Activated T-cell treated with anti-CD3 and anti-CD28 coated beads, Interleukin-2, amount 50 U/mL, for 1 hour (primary cell): ENCODE measurements around the gene SH3RF1.

Experiments used
- DNase-seq: peaks from one replicate; pipeline ENCODE4 v3.0.0-alpha.2; 2020

Gene SH3RF1

DNA sequence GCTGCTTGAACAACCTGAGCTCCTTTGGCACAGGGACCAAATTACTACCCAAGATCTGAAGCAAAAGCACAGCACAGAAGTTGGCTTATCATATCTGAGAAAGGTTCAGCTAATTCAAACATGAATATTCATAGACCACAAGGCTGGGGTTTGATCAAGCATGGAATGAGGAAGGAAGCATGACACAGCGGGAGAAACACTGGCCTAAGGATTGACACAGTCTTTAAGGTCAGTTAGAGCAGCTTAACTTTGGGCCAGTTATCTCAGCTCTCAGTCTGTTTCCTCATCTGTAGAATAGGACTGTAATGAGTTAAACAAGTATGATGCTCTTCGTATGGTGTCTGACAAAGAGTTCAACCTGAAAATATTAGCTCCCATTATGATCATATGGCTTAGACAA, 172.2 kb downstream of the SH3RF1 start:
- DNase-seq: no peak

DNA sequence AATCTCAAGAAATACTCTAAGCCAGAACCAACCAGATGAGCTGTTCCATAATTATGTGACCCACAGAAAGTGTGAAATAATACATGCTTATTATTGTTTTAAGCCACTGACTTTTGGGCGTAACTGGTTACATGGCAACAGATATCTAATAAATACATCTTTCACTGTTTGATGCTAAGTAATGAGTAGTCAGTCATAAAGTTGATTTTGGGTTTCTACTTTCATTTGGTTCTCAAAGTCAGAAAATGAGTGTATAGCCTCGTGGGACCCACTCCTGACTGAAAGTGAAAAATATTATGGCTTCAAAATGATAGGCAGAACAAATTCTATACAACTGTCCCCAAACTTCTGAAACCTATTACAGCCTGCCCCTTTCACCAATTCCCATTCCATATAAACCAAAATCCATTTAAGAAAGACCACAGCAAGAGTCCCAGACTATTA, 172.7 kb downstream of the SH3RF1 start:
- DNase-seq: no peak

DNA sequence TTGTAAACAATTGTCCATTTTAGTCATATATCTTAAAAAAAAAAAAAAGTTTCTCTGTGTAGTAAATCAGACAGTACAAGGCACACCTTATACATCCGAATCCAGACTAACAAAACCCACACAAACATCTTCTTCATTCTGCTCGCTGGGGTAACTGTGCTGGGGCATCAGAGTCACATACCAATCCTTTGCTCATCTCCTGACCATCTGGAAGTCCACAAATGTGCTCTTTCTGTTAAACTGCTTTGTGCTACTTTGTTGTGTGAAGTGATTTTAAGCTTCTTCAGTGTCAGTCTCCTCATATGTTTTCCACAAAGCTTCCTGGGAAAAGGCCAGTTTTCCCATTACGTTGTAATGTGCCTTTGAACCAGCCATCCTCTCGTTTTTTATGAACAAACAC, 174.5 kb downstream of the SH3RF1 start:
- DNase-seq: no peak

GRCh38 chr4:169094656-169095231, 176.0 kb downstream of the SH3RF1 start:
- no peak for DNase-seq

DNA sequence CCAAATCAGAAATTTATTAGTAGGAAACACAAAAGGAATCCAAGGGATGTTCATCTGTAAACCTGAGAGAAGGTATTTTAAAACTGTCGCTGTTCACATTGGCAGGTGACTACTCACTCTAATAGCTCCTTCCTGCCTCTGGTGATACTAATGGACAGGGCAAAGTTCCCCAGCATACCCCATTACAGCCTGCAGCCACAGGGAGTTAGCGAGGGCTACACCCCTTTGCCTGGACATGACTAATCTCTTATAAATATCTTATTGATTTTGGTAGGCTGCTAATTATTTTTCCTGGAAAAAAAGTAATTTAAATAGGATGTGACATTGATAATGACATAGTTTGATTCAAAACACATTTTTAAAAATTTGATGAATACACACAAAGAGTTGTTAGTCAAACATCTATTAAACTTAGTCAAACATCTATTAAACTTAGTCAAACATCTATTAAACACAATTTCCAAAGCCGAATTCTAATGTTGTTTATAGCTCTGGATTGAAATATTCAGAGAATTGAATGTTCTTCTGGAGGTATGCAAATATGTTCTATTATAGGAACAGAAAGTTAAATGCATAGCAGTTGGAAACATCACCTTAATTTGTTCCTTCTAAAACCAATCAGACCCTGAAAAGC, 177.8 kb downstream of the SH3RF1 start:
- DNase-seq: no peak

DNA sequence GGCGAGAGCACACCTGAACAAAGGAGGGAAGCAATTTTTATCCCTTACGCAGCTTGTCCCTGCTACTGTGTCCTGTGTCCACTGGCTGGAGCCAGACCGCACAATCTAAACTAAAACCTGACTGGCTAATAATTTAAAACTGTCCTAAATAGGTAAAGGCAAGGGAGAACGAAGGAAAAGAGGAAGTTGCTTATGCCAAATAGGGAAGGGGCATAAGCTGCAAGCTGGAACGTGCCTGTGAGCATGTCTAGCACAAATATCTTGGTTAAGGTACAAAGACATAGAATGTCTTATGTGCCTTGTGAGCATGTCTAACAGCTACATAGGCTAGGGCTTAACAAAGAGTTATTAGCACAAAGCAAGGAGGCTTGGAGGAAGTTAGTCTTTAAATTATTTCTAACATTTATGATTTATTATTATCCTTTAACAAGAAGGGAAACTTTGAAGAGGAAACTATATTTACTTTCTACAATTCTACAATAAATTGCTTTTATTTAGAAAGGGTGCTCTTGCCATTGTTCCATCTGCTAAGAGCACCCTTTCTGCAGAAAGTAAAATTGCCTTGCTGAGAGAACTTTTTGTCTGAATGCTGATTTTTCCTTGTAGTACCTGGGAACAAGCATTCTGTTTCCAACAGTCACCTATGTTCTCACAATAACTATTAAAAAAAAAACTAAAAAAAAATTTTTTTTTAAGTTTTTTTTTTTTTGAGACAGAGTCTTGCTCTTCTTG, 180.1 kb downstream of the SH3RF1 start:
- no peak for DNase-seq

GRCh38 chr4:169089004-169089403, 181.8 kb downstream of the SH3RF1 start:
- no peak for DNase-seq

GRCh38 chr4:169084954-169085353, 185.8 kb downstream of the SH3RF1 start:
- no peak for DNase-seq

DNA sequence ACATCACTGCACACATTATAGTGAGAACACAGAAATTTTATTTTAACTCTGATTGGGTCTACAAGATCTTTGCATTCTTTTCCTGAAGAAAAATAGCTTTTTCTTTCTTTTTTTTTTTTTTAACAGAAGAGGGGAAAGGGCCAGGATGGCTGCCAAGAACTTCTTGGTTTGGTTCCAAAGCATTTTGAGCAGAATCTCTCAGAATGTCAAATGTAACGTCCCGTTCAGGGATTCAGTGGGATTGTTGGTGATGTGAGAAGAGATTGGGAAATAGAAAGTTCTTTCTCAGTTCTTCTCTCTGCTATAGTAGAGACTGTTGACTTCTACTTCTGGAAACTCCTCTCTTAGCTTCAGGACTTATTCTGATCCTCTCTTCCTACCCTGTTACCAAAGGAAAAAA, 189.8 kb downstream of the SH3RF1 start:
- no peak for DNase-seq

DNA sequence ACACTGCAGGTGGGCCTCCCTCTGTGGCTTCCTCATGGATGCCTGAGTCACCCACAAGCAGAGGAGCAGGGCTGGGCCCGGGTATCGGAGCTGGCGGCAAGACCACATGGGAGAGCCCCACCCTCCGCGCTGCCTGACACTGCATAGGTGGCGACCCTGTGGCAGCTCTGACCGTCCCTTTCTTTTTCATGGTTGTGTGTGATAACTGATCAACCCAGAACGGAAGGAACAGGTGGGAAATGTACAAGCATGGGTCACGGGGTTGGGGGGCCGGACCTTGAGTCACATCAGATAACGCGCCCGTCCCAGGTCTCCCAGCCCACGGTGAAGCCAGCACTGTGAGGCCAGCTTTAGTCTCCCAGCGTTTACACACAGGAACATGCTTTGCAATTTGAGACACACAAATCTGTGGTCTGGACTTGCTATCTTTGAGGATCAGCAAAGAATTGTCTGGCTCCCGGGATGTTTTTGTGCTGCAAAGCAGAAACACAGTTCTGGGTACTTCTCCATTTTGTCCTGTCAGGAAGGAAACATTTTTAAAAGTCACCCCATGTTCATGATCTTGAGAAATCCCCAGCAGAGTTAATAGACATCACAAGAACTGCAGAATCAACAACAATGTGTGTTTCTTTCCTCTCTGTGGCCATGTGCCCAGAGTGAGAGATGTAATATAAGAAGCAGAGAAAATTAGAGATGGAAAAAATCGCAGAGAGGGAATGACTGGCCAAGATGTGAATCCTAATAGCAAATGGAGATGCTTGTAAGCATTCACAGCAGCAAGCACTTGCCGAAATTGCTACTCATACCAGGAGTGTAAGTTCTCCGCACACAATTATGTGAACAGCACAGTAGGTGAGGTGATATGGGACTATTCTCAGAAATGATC, 190.6 kb downstream of the SH3RF1 start:
- no peak for DNase-seq

DNA sequence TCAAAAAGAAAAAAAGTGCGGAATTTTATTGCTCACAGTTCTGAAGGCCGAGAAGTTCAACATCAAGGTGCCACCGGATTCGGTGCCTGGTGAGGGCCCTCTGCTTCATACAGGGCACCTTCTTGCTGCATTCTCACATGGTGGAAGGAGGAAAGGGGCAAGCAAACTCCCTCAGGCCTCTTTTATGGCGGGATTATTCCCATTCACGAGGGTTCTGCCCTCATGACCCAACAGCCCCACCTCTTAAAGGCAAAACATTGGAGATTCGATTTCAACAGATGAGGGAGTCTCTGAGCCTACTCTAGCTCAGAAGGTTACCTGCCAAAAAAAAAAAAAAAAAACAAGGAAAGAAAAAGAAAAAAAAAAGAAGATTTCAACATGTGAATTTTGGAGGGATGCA, 196.6 kb downstream of the SH3RF1 start:
- DNase-seq: no peak

DNA sequence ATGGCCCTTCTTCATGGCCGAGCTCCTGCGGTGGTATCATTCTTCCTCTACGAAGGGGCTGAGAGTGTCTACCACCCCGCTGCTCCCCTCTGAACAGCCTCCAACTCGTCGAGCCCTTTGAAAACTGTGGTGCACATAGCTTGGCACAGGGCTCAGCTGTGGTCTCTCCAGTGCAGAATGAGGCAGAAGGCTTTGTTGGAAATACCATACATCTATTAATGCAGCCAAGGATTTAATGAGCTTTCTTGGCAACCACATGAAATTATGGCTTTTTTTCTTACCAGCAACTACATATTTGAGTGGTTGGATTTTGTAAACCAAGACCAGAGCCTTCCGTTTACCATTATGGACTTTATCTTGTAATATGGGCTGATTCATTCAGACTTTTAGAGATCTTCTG, 199.0 kb downstream of the SH3RF1 start:
- no peak for DNase-seq

DNA sequence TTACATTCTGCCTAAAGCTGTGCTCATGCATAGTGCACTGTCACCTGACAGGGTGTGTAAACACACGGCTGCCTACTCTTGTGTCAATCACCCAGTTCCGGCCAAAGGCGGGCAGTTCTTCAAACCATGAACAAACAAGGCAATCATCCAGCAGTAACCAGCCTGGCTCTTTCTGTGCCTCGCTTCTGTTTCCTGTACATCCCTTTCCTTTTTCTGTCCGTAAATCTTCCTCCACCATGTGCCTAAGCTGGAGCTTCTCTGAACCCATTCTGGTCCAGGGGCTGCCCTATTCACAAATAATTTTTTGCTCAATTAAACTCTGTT, 199.9 kb downstream of the SH3RF1 start:
- no peak for DNase-seq

DNA sequence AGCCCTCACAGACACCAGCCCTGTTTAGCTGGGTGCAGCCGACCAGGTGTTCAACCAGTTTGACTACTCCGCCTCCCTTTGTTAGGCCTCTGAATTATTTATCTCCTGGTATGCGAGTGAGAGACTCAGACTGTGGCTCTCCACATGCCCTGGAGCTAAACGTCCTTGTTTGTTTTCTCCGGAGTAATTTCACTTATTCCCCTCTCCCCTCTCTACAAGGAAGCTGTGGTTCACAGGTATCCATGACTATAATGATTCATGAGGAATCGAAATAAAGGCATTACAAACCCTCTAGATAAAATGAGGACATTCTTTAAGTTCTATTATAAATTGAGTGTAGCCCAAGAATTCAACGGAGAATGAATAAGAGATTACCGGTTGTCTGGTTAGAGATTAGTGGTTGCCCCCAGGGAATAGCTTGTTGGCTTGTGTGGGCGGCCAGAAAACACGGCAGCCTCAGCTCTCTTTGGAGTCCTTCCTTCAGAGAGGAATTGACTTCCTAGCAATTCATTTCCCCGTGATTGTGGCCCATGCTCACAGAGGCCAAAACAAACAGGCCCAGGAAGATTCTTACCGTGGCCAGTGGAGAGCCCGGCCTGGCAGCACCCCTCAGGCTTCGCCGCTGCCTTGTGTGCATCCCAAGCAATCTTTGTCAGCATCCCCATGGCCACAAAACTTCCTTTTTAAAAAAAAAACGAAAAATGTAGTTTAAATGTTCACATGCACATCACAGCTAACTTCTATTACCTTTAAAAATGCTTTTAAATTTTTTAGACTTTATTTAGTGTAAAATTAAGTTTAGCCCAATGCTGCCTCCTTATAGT, 200.5 kb downstream of the SH3RF1 start:
- no peak for DNase-seq

DNA sequence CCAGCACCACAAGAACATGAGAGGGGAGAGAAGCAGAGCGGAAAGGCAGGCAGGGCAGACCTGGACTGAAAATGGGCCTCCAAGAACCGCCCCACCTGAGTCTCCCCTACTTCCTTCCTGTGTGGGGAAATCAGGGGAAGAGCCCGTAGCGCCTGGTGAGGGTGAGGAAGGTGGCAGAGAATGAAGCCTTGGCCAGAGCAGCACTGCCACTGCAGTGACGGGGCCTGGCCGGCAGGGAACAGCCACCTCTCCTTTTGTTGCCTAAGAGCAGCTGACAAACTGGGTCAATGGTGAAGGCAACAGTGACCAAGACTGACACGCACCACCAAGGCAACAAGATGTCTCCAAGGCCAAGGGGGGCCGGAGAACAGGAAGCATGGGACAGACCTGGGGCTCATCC, 202.3 kb downstream of the SH3RF1 start:
- DNase-seq: no peak

- DNase-seq: no peak
These were observed 203.8 kb downstream of the SH3RF1 start for GRCh38 chr4:169066934-169067333.

GRCh38 chr4:169064296-169064695, 206.5 kb downstream of the SH3RF1 start:
- no peak for DNase-seq

DNA sequence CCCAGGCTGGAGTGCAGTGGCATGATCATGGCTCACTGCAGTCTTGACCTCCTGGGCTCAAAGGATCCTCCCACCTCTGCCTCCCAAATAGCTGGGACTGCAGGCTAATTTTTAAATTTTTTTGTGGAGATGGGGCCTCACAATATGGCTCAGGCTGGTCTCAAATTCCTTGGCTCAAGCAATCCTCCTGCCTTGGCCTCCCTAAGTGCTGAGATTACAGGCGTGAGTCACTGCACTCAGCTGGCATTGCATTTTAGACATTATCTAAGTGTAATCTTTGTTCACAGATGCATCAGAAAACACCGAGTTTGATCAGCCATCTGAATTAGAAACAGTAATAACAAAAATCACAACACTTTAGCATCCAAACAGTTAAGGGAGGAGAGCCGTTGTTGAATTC, 207.3 kb downstream of the SH3RF1 start:
- no peak for DNase-seq

DNA sequence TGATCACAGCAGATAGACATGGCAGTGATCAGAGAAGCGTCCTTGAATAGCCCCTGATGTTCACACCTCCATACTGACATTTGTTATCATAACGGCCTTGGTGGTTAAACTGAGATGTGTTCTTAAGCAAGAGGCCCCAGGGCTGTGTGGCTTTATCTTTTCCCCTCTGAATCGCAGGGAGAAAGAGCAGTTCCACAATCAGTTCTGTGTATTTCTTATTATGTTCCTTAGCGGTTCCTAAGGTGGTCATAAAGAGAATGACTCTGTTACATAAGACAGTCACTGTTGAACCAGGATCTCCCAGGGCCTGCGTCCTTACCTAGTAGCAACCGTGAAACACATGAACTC, 207.9 kb downstream of the SH3RF1 start:
- DNase-seq: no peak

DNA sequence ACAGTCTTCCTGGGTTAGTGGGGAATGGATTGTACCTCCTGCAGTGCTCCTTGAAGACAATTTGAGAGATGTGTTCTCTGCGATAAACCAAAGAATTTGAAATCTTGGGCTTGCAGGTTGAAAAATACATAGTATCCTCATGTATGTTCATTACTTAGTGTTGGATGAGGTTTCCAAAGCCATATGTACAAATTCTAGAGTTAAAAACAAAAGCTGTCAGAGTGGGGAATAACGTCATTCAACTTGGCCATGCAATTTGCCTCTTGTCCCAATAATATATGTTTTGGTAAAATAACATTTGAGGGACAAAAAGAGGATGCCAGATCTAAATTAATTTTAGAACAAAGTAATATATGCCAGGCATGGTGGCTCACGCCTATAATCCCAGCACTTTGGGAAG, 209.4 kb downstream of the SH3RF1 start:
- DNase-seq: no peak

DNA sequence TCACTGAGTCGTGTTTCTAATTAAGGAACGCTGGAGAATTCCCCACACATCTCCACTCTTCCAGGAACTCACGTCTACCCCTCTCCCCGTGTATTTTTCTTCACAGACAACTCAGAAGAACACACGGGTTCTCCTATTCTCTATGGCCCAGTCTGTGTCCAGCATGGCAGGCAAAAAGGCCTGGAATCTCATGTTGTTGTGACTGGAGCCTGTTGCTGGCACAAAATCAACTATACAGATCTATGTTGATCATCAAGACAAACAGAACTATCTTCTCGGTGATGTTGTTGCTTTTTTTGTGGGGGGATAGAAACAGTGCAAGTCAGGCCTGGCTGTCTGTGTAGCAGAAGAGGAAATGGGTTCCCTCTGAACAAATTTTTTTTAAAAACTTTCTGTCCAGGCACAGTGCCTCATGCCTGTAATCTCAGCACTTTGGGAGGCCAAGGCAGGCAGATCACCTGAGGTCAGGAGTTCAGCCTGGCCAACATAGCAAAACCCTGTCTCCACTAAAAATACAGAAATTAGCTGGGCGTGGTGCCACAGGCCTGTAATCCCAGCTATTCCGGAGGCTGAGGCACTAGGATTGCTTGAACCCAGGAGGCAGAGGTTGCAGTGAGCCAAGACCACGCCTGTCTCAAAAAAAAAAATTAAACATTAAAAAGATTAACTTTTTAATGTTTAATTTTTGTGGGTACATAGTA, 210.2 kb downstream of the SH3RF1 start:
- no peak for DNase-seq
